Measurements from ENCODE around the gene AUTS2. TPM values are rescaled to one million over a fixed set of nuclear protein-coding genes. Genes with fewer than 3 reads are reported as not detected.

AUTS2 gene
- total and polyA plus RNA-seq, 2 of the 8 experiments (the other 6 are each of a cell fraction or from before 2014, with no cell fraction given): 25.9 to 101 TPM

- Histone ChIP-seq H3K4me3 (ENCODE audit: extremely low read depth in 1 of 4, insufficient read depth in 2 of 4, low read depth in 3 of 4, low read length in 4 of 4) (no peak overlapping the region), H3K9me3 (ENCODE audit: insufficient read depth in 2 of 2, low read depth in 1 of 2, low read length in 1 of 2) (no peaks in the 10 kb centered on the region), H3K23me2 (ENCODE audit: low read depth, low read length) (0 out of 2 replicates have a peak, but pooled peaks cover 2% of the 10 kb centered on the region), H3K56ac (replicated peaks; ENCODE audit: insufficient read length, low read depth, low read length) (no peak overlapping the region), H3K27ac (ENCODE audit: low read depth, low read length) (no peak overlapping the region), H3K23ac (ENCODE audit: insufficient read length) (no peak overlapping the region), H4K5ac (ENCODE audit: insufficient read length, low read depth, low read length) (no peak overlapping the region), H3K36me3 (ENCODE audit: control insufficient read depth in 2 of 4, insufficient read depth in 4 of 4, low read length in 3 of 4) (no peaks in the 10 kb centered on the region), H2BK120ac (replicated peaks; ENCODE audit: low read depth, low read length) (no peak overlapping the region), H3K79me2 (ENCODE audit: control insufficient read depth in 1 of 2, insufficient read depth in 2 of 2, low read length in 2 of 2) (no peaks in the 10 kb centered on the region), H2AK5ac (ENCODE audit: low read depth, low read length) (no peak overlapping the region), H3K9ac (replicated peaks in 1 of 4; ENCODE audit: extremely low read depth in 1 of 4, low read depth in 3 of 4, low read length in 3 of 4) (no peak overlapping the region), H3K79me1 (ENCODE audit: low read depth, low read length) (no peaks in the 10 kb centered on the region), H2AFZ (ENCODE audit: low read length) (no peak overlapping the region), H3K4me1 (replicated peaks in 1 of 4; ENCODE audit: control insufficient read depth in 3 of 4, insufficient read depth in 4 of 4, low read length in 3 of 4) (no peaks in the 10 kb centered on the region), H3K14ac (ENCODE audit: insufficient read length) (no peak overlapping the region), H3K27me3 (replicated peaks in 1 of 4; ENCODE audit: control insufficient read depth in 3 of 4, extremely low read depth in 1 of 4, insufficient read depth in 3 of 4, low read length in 3 of 4) (peaks cover 0 to 1% (median 0%) of the 10 kb centered on the region in 4 experiments; a peak in 2 of 7 replicates), H3K18ac (ENCODE audit: extremely low read depth, low read length) (no peak overlapping the region), H4K8ac (ENCODE audit: extremely low read depth, insufficient read depth, low read length) (no peak overlapping the region), H2BK12ac (ENCODE audit: low read depth, low read length) (0 out of 2 replicates have a peak overlapping the region, but pooled peaks have one; percentile 63), H2BK20ac (ENCODE audit: low read length) (no peak overlapping the region), H3K4ac (replicated peaks; ENCODE audit: insufficient read length, low read depth, low read length) (no peak overlapping the region), H2BK5ac (ENCODE audit: low read depth, low read length) (no peak overlapping the region), H3K4me2 (ENCODE audit: insufficient read depth in 1 of 2, low read depth in 2 of 2, low read length in 2 of 2) (no peak overlapping the region), H2BK15ac (ENCODE audit: low read length) (no peak overlapping the region), H4K20me1 (replicated peaks in 1 of 2; ENCODE audit: control insufficient read depth in 1 of 2, insufficient read depth in 2 of 2, low read length in 2 of 2) (no peaks in the 10 kb centered on the region), H4K91ac (replicated peaks; ENCODE audit: insufficient read length, low read length) (no peak overlapping the region)
- CTCF ChIA-PET (ENCODE audit: partially characterized antibody): interaction anchor here (0.5 to 1.5 kb wide), 13 partner anchors 8 to 507 kb away, joined by 3 to 6 read pairs (median 3); no protein-coding TSS in a partner anchor
- DNase-seq (ENCODE audit: low read depth in 1 of 2, low spot score in 2 of 2) (no peak), FAIRE-seq (no peak)
- 73% methylated on average over 4 of the region's 4 CpGs; no CpG with 5 or more reads in 1 of the 2 experiments for WGBS, 2 experiments (ENCODE audit: extremely low coverage in 1 of 2, insufficient coverage in 1 of 2, insufficient read length in 1 of 2, insufficient replicate concordance in 2 of 2, low coverage in 1 of 2, low lambda C conversion rate in 2 of 2, missing lambda C conversion rate in 1 of 2)
- POLR2A ChIA-PET (ENCODE audit: partially characterized antibody): interaction anchor here (0.7 kb wide), 1 partner anchor 28 kb away, joined by 3 read pairs; no protein-coding TSS in a partner anchor
- no peak for TF ChIP-seq BCL11A (IDR thresholded peaks at IDR 0.05; ENCODE audit: low read depth in 2 of 2, low read length in 2 of 2)
- no peak for TF ChIP-seq SIX5 (IDR thresholded peaks at IDR 0.05; ENCODE audit: low read depth, low read length)
- no peak for TF ChIP-seq SP4 (IDR thresholded peaks at IDR 0.05; ENCODE audit: low read length)
- no peak for TF ChIP-seq CTBP2 (IDR thresholded peaks at IDR 0.05; ENCODE audit: borderline replicate concordance, insufficient read depth, insufficient read length, low read length)
- no peak for TF ChIP-seq ATF2 (IDR thresholded peaks at IDR 0.05; ENCODE audit: low read length)
- no peak for TF ChIP-seq BRCA1 (IDR thresholded peaks at IDR 0.05; ENCODE audit: low read depth, low read length)
Observed at GRCh38 chr7:69799048-69799697, 200.9 kb downstream of the AUTS2 start.
